ENCODE measurements around the gene GRIK3. TPM values are rescaled to one million over a fixed set of nuclear protein-coding genes. Genes with fewer than 3 reads are reported as not detected.

Gene GRIK3
- total RNA-seq, 2 experiments from 2014 or later, result 16.3 to 55.0 TPM

GRCh38 chr1:37071829-37072228 is 37.5 kb upstream of the GRIK3 start:
- no peak for DNase-seq (ENCODE audit: low spot score)
- H3K4me1 ChIP-seq (ENCODE audit: insufficient read depth, low read length, poor library complexity, severe bottlenecking), result no peaks in the 10 kb centered on the region
- H3K9me3 ChIP-seq (ENCODE audit: low read length), result no peaks in the 10 kb centered on the region
- TF ChIP-seq CTCF (conservative IDR thresholded peaks at IDR 0.05; ENCODE audit: low read length), result no peak
- ChIA-PET POLR2A (no interaction called here), CTCF (ENCODE audit: unreplicated experiment) (no interaction called here)
- BruUV-seq (replicated peaks), result no TSS peak
- intact Hi-C loops (cut with micrococcal nuclease; ENCODE audit: unreplicated experiment), result no loop called here
- no peaks in the 10 kb centered on the region for H3K36me3 ChIP-seq (ENCODE audit: insufficient read depth, low read length)
- H4K20me1 ChIP-seq (ENCODE audit: insufficient read depth, low read length), result no peaks in the 10 kb centered on the region
- no peak overlapping the region for H3K4me3 ChIP-seq (ENCODE audit: low read depth, low read length, poor library complexity, severe bottlenecking)
- H2AFZ ChIP-seq (ENCODE audit: low read length), result no peak overlapping the region
- no peak overlapping the region for H3K4me2 ChIP-seq (ENCODE audit: low read length)
- H3K27ac ChIP-seq (ENCODE audit: low read depth, low read length, poor library complexity, severe bottlenecking), result no peak overlapping the region
- H3K9me2 ChIP-seq (ENCODE audit: insufficient read depth, low read length), result no peaks in the 10 kb centered on the region
- H3K79me2 ChIP-seq (ENCODE audit: insufficient read depth, low read depth, low read length), result no peaks in the 10 kb centered on the region

GRCh38 chr1:37070126-37070525 is 35.8 kb upstream of the GRIK3 start:
- H3K4me1 ChIP-seq (ENCODE audit: insufficient read depth, low read length, poor library complexity, severe bottlenecking), result no peaks in the 10 kb centered on the region
- H3K4me3 ChIP-seq (ENCODE audit: low read depth, low read length, poor library complexity, severe bottlenecking), result no peak overlapping the region
- intact Hi-C loops (cut with micrococcal nuclease; ENCODE audit: unreplicated experiment), result no loop called here
- ChIA-PET POLR2A (interaction anchor here (0.6 kb wide), 1 partner anchor 43 kb away, joined by 4 read pairs; no protein-coding TSS in a partner anchor), CTCF (ENCODE audit: unreplicated experiment) (no interaction called here)
- no peaks in the 10 kb centered on the region for H3K79me2 ChIP-seq (ENCODE audit: insufficient read depth, low read depth, low read length)
- H3K4me2 ChIP-seq (ENCODE audit: low read length), result no peak overlapping the region
- no peaks in the 10 kb centered on the region for H3K36me3 ChIP-seq (ENCODE audit: insufficient read depth, low read length)
- H3K9me3 ChIP-seq (ENCODE audit: low read length), result no peaks in the 10 kb centered on the region
- no peak overlapping the region for H3K27ac ChIP-seq (ENCODE audit: low read depth, low read length, poor library complexity, severe bottlenecking)
- BruUV-seq (replicated peaks), result no TSS peak
- no peak for TF ChIP-seq EZH2phosphoT487 (IDR thresholded peaks at IDR 0.05; ENCODE audit: borderline replicate concordance, low read depth, low read length)
- no peak for TF ChIP-seq CTCF (conservative IDR thresholded peaks at IDR 0.05; ENCODE audit: low read length)
- H3K9me2 ChIP-seq (ENCODE audit: insufficient read depth, low read length), result no peaks in the 10 kb centered on the region
- DNase-seq (ENCODE audit: low spot score), result no peak
- H2AFZ ChIP-seq (ENCODE audit: low read length), result no peak overlapping the region
- no peaks in the 10 kb centered on the region for H4K20me1 ChIP-seq (ENCODE audit: insufficient read depth, low read length)

GRCh38 chr1:37069406-37069805 is 35.1 kb upstream of the GRIK3 start:
- no peaks in the 10 kb centered on the region for H3K9me3 ChIP-seq (ENCODE audit: low read length)
- CTCF ChIA-PET (ENCODE audit: unreplicated experiment), result no interaction called here
- no peaks in the 10 kb centered on the region for H3K4me1 ChIP-seq (ENCODE audit: insufficient read depth, low read length, poor library complexity, severe bottlenecking)
- no peak overlapping the region for H3K27ac ChIP-seq (ENCODE audit: low read depth, low read length, poor library complexity, severe bottlenecking)
- no peak for TF ChIP-seq CTCF (conservative IDR thresholded peaks at IDR 0.05; ENCODE audit: low read length)
- TF ChIP-seq EZH2phosphoT487 (IDR thresholded peaks at IDR 0.05; ENCODE audit: borderline replicate concordance, low read depth, low read length), result no peak
- H3K79me2 ChIP-seq (ENCODE audit: insufficient read depth, low read depth, low read length), result no peaks in the 10 kb centered on the region
- H3K4me3 ChIP-seq (ENCODE audit: low read depth, low read length, poor library complexity, severe bottlenecking), result no peak overlapping the region
- intact Hi-C loops (cut with micrococcal nuclease; ENCODE audit: unreplicated experiment), result no loop called here
- H3K4me2 ChIP-seq (ENCODE audit: low read length), result no peak overlapping the region
- no peaks in the 10 kb centered on the region for H3K36me3 ChIP-seq (ENCODE audit: insufficient read depth, low read length)
- no peak for DNase-seq (ENCODE audit: low spot score)
- BruUV-seq (replicated peaks), result no TSS peak
- POLR2A ChIA-PET, result no interaction called here
- no peak overlapping the region for H2AFZ ChIP-seq (ENCODE audit: low read length)
- no peaks in the 10 kb centered on the region for H3K9me2 ChIP-seq (ENCODE audit: insufficient read depth, low read length)
- H4K20me1 ChIP-seq (ENCODE audit: insufficient read depth, low read length), result no peaks in the 10 kb centered on the region

Measured in OCI-LY7 (cell line).